Heart left ventricle (tissue), 13 donors: ENCODE data around the gene LPP.

ENCODE experiments used
- POLR2A ChIP-seq, 2 donors: fragments of 450-650 bp; IDR thresholded peaks; one replicate each; pipeline ENCODE4 v1.6.1; 2017; ENCODE audit warnings: antibody characterized with exemption in 2 of 2, mild to moderate bottlenecking in 2 of 2, moderate library complexity in 2 of 2
- TF ChIP-seq, protein P1 (sequence below), 12 donors: fragments of 200-600 bp; sonication (generic) in 4 of 12; IDR thresholded peaks; one replicate each; pipeline versions ENCODE4 v1.5.0 to v1.8.0; 2018 to 2022; ENCODE audit warnings: antibody characterized with exemption in 12 of 12, mild to moderate bottlenecking in 5 of 12
- donor health status: ischemic (EF 13 %, LVEDD 7.1; RV severe dilation, severe dysfunction).
- donor health status: DM: no; HTN: yes; CAD: no.
- donor health status: DM: no; HTN: no; CAD: no.
- donor health status: ischemic (EF 25% LVEDD 6.9; RV normal size, moderate dysfunction).
- donor health status: ischemic (EF 25% LVEDD 5.7; RV mildly dilated, moderate dysfunction).
- donor health status: ischemic (EF 35%, LVEDD 5.7; RV mildly dilated, moderate dysfunction).
- donor health status: nonischemic (EF 11% LVEDD 7.7; RV severe dilation, severe dysfunction).
- donor health status: DM: yes; HTN: yes; CAD: no.
- donor health status: PGD.
- donor health status: ischemic (EF 29% LVEDD 5.4; RV normal size, mild dysfunction).
- donor health status: nonischemic (EF 23%, LVEDD 6.1; RV moderate dilation, normal function).

DNA sequence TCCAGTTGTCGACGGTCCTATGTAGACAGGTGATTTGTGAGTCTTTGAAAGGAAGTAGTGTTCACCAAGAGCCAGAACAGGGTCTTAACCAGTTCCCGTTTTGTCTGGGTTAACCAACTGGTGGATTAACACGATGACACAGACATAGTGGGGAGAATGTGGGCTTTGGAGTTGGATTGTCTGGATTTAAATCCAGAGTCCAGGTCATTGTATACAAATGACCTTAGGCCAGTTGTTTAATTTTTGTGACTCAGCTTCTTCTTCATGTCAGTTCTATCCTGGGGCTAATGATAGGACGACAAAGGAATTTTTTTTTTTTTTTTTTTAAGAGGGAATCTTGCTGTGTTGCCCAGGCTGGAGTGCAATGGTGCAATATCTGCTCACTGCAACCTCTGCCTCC lies 126.7 kb downstream of the LPP start:
- TF ChIP-seq, protein P1, sequence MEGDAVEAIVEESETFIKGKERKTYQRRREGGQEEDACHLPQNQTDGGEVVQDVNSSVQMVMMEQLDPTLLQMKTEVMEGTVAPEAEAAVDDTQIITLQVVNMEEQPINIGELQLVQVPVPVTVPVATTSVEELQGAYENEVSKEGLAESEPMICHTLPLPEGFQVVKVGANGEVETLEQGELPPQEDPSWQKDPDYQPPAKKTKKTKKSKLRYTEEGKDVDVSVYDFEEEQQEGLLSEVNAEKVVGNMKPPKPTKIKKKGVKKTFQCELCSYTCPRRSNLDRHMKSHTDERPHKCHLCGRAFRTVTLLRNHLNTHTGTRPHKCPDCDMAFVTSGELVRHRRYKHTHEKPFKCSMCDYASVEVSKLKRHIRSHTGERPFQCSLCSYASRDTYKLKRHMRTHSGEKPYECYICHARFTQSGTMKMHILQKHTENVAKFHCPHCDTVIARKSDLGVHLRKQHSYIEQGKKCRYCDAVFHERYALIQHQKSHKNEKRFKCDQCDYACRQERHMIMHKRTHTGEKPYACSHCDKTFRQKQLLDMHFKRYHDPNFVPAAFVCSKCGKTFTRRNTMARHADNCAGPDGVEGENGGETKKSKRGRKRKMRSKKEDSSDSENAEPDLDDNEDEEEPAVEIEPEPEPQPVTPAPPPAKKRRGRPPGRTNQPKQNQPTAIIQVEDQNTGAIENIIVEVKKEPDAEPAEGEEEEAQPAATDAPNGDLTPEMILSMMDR (IDR thresholded peaks at IDR 0.05) = no peak
- TF ChIP-seq POLR2A (IDR thresholded peaks at IDR 0.05) = no peak
